C1 segment of cervical spinal cord (tissue), 14 donors: ENCODE measurements around the gene P4HA2.

Source experiments
- DNase-seq, 14 donors: peaks; one replicate each; lab custom pipeline; 2025; lab: John Stamatoyannopoulos, UW

P4HA2 gene

GRCh38 chr5:132227485-132228240 lies at the start of gene P4HA2:
P4HA2 (minus strand) TSS chr5:132227853; CDS start chr5:132218626, 9,227 bp downstream.
- peak in 12 of 14 donors; percentile 13 to 75 (median 46) for DNase-seq

GRCh38 chr5:132277256-132277655 lies 49.6 kb upstream of the P4HA2 start:
- DNase-seq, result no peak

DNA sequence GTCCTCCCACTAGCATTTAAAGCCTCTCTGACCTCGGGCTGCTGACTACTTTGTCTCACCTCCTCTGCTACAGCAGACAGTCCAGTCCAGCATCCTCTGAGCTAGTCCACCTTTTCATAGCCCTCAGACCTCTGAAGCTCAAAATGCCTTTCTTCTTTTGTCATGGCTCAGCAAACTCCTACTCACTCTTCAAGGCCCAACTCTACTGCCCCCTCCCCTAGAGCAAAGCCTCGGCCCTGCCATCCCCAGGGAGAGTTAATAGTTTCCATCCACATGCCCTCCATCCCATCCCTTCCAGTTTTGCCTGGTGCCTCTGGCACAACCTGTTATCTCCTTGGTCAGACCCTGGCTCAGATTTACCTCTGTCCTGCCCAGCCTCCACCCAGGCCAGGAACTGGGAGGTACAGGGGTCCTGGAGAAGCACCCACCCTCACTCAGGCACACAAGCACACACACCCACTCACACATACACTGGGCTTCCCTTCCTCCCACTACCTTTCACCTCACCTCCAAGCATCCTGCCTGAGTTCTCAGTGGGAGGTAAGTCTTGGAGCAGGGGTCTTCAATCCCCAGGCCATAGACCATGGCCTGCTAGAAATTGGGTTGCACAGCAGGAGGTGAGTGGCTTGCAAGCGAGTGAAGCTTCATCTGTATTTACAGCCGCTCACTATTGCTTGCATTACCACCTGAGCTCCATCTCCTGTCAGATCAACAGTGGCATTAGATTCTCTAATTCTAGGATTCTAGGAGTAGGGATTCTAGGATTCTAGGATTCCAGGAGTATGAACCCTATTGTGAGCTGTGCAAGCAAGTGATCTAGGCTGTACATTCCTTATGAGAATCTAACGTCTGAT lies 47.9 kb upstream of the P4HA2 start:
- DNase-seq, result no peak

GRCh38 chr5:132274050-132274792 lies 46.6 kb upstream of the P4HA2 start:
- DNase-seq, result no peak

- no peak for DNase-seq
Measured at GRCh38 chr5:132273631-132274030, 46.0 kb upstream of the P4HA2 start.

- DNase-seq, result peak in 5 of 14 donors; percentile 24 to 59 (median 51)
Measured at GRCh38 chr5:132272311-132273210, 44.9 kb upstream of the P4HA2 start.

GRCh38 chr5:132271251-132272246 lies 43.9 kb upstream of the P4HA2 start:
- peak in 1 of 14 donors; percentile 47 for DNase-seq

- DNase-seq, result peak in 2 of 14 donors; percentile 23 to 79
Measured at GRCh38 chr5:132270706-132271105, 43.1 kb upstream of the P4HA2 start.

DNA sequence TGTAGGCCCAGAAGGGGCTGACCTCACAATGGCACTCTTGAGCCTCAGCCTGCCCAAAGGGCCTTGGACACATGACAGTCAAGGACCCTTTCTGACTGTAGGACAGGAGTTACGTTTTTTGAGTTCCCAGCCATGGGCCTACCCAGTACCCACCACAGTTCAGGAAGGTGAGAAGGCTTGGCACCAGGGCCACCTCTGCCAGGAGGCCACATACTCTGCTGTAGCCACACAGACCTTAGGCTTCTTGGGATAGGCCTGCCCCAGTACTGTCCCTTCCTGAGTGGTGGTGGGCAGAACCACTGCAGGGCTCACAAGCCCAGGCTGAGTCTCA lies 42.6 kb upstream of the P4HA2 start:
- no peak for DNase-seq

GRCh38 chr5:132269635-132270334 lies 42.1 kb upstream of the P4HA2 start:
- DNase-seq, result no peak

DNA sequence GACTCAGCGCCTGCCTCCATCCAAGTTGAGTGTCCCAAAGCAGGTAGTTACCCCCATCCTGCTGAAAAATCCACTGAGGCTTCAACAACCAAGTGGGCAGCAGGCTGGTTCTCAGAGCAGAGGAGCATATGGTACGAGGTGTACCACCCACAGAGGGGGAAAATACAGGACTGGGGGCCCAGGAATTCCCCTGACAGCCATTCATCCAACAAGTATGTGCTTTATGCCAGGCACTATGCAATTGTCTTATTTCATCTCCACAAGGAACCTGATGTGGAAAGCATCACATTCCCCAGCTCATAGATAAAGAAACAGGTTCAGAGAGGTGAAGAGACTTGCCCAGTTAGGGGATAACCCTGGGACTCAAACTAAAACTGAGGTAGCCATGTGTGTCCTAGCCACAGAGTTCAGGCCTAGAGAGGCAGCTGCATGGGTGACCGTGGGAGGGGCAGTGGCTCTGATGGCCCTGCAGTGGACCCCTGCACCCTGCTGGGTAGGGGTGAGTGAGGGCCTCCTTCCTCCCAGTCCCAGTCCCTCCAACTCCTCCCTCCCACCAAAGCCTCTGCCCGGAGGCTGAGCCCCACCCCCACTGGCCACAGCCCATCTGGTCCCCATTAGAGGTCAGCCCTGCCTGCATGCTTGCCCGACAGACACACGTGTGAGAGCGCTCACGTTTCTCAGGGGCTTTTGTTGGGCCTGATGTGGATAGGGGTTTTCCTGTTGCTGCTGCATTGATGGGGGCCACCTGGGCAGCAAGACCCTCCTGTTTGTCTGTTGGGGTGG lies 41.3 kb upstream of the P4HA2 start:
- no peak for DNase-seq

DNA sequence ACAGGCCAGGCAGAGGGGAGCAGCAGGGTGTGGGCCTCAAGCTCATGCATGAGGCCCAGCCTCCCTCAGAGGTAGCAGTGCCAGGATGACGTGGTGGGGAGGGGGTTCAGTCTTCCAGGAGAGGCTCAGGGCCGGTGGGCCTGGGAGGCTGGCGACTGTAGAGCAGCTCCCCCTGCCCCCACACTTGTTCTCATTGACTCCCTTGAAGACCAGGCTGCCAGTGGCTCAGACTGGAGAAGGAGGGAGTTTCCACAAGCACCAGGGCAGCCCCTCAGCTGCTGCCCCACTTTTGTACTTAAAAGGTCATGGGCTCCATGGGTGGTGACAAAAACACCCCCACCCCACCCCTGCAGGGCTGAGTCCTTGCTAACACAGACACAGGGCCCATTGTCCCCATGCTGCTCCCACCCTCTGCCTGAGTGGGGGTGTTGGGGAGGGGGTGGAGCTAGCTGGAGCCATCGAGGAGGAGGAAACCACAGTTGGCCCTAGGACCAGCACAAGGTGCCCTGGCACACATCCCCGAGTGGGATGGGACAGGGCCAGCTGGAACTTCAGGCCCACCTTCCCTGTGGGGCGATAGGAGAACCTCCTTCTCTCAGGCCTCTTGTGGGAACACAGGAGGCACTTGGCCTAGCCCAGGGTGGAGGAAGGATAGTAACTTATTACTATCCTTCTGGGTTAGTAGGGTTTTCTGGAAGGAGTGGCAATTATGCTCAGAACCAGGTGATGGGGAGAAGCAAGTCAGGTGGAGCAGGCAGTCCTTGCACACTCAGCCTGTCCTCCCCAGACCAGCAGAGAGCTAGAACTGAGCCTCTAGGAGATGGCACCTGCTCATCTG lies 40.5 kb upstream of the P4HA2 start:
- DNase-seq, result peak in 6 of 14 donors; percentile 32 to 81 (median 38)

DNA sequence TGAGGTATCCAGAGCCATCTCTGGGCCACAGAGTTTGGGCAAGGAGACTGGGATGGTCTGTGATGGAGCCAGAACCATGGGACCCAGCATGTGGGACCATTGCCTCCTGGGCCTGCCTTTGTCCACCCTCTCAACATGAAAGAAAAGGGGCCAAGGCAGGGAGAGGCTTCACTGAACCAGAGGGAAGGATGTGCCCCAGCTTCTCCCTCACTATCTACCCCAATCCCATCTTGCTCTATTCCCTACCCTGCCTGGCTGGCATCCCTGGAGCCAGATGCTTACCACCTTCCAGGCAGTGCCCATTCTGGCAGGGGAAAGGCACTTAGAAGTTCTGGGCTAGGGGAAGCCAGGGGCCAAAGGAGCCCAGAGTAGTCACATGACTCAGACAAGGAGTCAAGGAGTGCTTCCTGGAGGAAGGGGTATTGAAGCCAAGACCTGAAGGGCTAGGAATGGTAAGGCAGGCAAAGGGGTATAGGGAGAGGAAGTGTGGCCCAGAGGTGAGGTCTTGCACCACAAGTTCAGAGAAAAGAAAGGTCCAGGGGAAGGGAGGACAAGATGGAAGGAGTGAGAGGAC lies 39.6 kb upstream of the P4HA2 start:
- DNase-seq, result no peak

GRCh38 chr5:132266836-132267160 lies 39.1 kb upstream of the P4HA2 start:
- DNase-seq, result no peak

GRCh38 chr5:132266031-132266835 lies 38.6 kb upstream of the P4HA2 start:
- DNase-seq, result no peak

DNA sequence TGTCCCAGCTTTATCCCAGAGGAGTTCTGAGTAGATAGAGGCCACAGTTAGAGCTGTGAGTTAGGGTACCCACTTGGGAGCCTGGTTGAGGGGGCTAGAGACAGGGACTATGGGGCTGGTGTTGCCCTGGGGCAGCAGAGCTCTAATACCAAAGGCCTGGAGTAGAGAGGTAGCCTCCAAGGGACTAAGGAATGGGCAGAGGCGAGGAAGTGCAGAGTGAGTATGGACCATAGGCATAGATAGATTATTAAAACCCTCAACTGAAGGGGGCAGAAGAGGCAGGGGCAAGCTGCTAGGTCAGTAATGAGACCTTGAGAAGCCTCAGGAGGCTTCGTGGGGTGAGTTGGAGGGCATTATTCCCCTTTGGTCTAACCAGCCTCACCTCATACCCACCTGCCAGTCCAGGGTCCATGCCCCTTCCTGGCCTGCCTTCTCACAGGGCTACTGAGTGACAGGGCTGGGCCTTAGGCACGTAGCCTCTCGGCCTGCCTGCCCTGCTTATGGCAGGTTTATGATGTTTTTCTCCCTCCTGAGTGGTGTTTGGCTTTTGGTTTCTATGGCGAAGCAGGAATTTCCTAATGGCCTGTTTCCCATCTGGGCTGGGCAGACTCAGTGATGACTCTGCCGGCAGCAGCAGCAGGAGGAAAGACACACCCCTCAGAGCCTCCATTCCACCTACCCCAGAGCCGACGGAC lies 37.8 kb upstream of the P4HA2 start:
- peak in 1 of 14 donors; percentile 45 for DNase-seq
